ENCODE data around the gene DDIT4. TPM values are rescaled to one million over a fixed set of nuclear protein-coding genes. Genes with fewer than 3 reads are reported as not detected.

Gene DDIT4
- total RNA-seq, 1 donor from 2014 or later, result 290 TPM

- Mint-ChIP-seq H3K27me3 (ENCODE audit: unreplicated experiment) (no peaks in the 10 kb centered on the region), H3K9me3 (ENCODE audit: unreplicated experiment) (no peaks in the 10 kb centered on the region), H3K4me3 (ENCODE audit: unreplicated experiment) (no peak overlapping the region), H3K4me1 (ENCODE audit: unreplicated experiment) (peaks cover 47% of the 10 kb centered on the region), H3K27ac (ENCODE audit: unreplicated experiment) (no peak overlapping the region), H3K36me3 (ENCODE audit: unreplicated experiment) (no peaks in the 10 kb centered on the region)
- no peak for DNase-seq (ENCODE audit: extremely low spot score, unreplicated experiment)
- no peak for TF ChIP-seq CTCF (IDR thresholded peaks at IDR 0.05)
Observed at GRCh38 chr10:72316748-72317435, 43.2 kb downstream of the DDIT4 start.

GRCh38 chr10:72318418-72319262 lies 44.9 kb downstream of the DDIT4 start:
- Mint-ChIP-seq H3K4me3 (ENCODE audit: unreplicated experiment) (no peak overlapping the region), H3K27ac (ENCODE audit: unreplicated experiment) (peak overlapping the region; percentile 84), H3K4me1 (ENCODE audit: unreplicated experiment) (peaks cover 60% of the 10 kb centered on the region), H3K27me3 (ENCODE audit: unreplicated experiment) (no peaks in the 10 kb centered on the region), H3K36me3 (ENCODE audit: unreplicated experiment) (no peaks in the 10 kb centered on the region), H3K9me3 (ENCODE audit: unreplicated experiment) (no peaks in the 10 kb centered on the region)
- no peak for TF ChIP-seq CTCF (IDR thresholded peaks at IDR 0.05)
- DNase-seq (ENCODE audit: extremely low spot score, unreplicated experiment), result no peak

- Mint-ChIP-seq H3K4me1 (ENCODE audit: unreplicated experiment) (peaks cover 64% of the 10 kb centered on the region), H3K4me3 (ENCODE audit: unreplicated experiment) (peak overlapping the region; percentile 38), H3K36me3 (ENCODE audit: unreplicated experiment) (no peaks in the 10 kb centered on the region), H3K27ac (ENCODE audit: unreplicated experiment) (peak overlapping the region; percentile 100), H3K27me3 (ENCODE audit: unreplicated experiment) (no peaks in the 10 kb centered on the region), H3K9me3 (ENCODE audit: unreplicated experiment) (no peaks in the 10 kb centered on the region)
- DNase-seq (ENCODE audit: extremely low spot score, unreplicated experiment), result peak; percentile 94
- no peak for TF ChIP-seq CTCF (IDR thresholded peaks at IDR 0.05)
Observed at GRCh38 chr10:72319416-72320254, 45.9 kb downstream of the DDIT4 start.

GRCh38 chr10:72320676-72321247 lies 47.0 kb downstream of the DDIT4 start:
- DNase-seq (ENCODE audit: extremely low spot score, unreplicated experiment), result peak; percentile 97
- no peak for TF ChIP-seq CTCF (IDR thresholded peaks at IDR 0.05)
- H3K4me3 Mint-ChIP-seq (ENCODE audit: unreplicated experiment), result peak overlapping the region; percentile 19
- no peaks in the 10 kb centered on the region for H3K36me3 Mint-ChIP-seq (ENCODE audit: unreplicated experiment)
- peak overlapping the region; percentile 100 for H3K27ac Mint-ChIP-seq (ENCODE audit: unreplicated experiment)
- peaks cover 68% of the 10 kb centered on the region for H3K4me1 Mint-ChIP-seq (ENCODE audit: unreplicated experiment)
- no peaks in the 10 kb centered on the region for H3K9me3 Mint-ChIP-seq (ENCODE audit: unreplicated experiment)
- H3K27me3 Mint-ChIP-seq (ENCODE audit: unreplicated experiment), result no peaks in the 10 kb centered on the region

Data from osteocyte (in vitro differentiated cells).